ENCODE results near the gene SAV1.

- no peak for TF ChIP-seq CTCF (IDR thresholded peaks at IDR 0.05; ENCODE audit: borderline replicate concordance, extremely low read depth, low read length, poor library complexity, severe bottlenecking)
- no peak for TF ChIP-seq EZH2 (IDR thresholded peaks at IDR 0.05; ENCODE audit: borderline replicate concordance, low read depth, low read length, severe bottlenecking)
Measured at GRCh38 chr14:50605766-50606165, 62.3 kb downstream of the SAV1 start.

All from DND-41 (cell line).